Measurements from ENCODE around the gene ANKRD66. TPM values are rescaled to one million over a fixed set of nuclear protein-coding genes. Genes with fewer than 3 reads are reported as not detected.

The ANKRD66 gene
- total and polyA plus RNA-seq, 4 donors, result not detected

GRCh38 chr6:46808806-46809205 is 62.1 kb downstream of the ANKRD66 start:
- 61% methylated on average over 1 of the region's 1 CpG for WGBS
- Histone ChIP-seq H3K9me3 (ENCODE audit: control insufficient read depth in 4 of 4, low read length in 3 of 4) (no peaks in the 10 kb centered on the region), H3K4me3 (ENCODE audit: low read depth in 1 of 3, low read length in 3 of 3) (no peak overlapping the region), H3K4me1 (ENCODE audit: control insufficient read depth in 4 of 4, insufficient read depth in 4 of 4, low read length in 3 of 4) (no peaks in the 10 kb centered on the region), H3K27me3 (ENCODE audit: control insufficient read depth in 4 of 4, insufficient read depth in 4 of 4, low read length in 3 of 4) (peaks cover 0 to 4% (median 2%) of the 10 kb centered on the region in 4 donors), H3K36me3 (ENCODE audit: control insufficient read depth in 4 of 4, insufficient read depth in 3 of 4, low read depth in 1 of 4, low read length in 3 of 4) (no peaks in the 10 kb centered on the region), H3K27ac (ENCODE audit: low read depth in 1 of 2, low read length in 2 of 2) (no peak overlapping the region), H3K9ac (ENCODE audit: low read depth in 1 of 2, low read length in 2 of 2) (no peak overlapping the region)
- TF ChIP-seq, protein P1, sequence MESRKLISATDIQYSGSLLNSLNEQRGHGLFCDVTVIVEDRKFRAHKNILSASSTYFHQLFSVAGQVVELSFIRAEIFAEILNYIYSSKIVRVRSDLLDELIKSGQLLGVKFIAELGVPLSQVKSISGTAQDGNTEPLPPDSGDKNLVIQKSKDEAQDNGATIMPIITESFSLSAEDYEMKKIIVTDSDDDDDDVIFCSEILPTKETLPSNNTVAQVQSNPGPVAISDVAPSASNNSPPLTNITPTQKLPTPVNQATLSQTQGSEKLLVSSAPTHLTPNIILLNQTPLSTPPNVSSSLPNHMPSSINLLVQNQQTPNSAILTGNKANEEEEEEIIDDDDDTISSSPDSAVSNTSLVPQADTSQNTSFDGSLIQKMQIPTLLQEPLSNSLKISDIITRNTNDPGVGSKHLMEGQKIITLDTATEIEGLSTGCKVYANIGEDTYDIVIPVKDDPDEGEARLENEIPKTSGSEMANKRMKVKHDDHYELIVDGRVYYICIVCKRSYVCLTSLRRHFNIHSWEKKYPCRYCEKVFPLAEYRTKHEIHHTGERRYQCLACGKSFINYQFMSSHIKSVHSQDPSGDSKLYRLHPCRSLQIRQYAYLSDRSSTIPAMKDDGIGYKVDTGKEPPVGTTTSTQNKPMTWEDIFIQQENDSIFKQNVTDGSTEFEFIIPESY (IDR thresholded peaks at IDR 0.05), result no peak
- TF ChIP-seq NR2F2 (IDR thresholded peaks at IDR 0.05) (no peak), HNF4A (conservative IDR thresholded peaks at IDR 0.05) (no peak), YY1 (IDR thresholded peaks at IDR 0.05) (no peak), FOXA2 (IDR thresholded peaks at IDR 0.05) (no peak), CTCF (IDR thresholded peaks at IDR 0.05; ENCODE audit: low read depth, low read length, missing input control) (no peak), FOXA1 (IDR thresholded peaks at IDR 0.05) (no peak), RAD21 (IDR thresholded peaks at IDR 0.05) (no peak)
- DNase-seq (ENCODE audit: low spot score), result no peak

Other genes starting within 250 kb of the ANKRD66 start
- gene CYP39A1, start 94.1 kb upstream of the ANKRD66 start, total RNA-seq, result 10 to 100 TPM; 10.8 to 18.3 TPM
- gene CYP39A1, start 94.1 kb upstream of the ANKRD66 start, polyA plus RNA-seq, result 10 to 100 TPM; 12.0 to 29.8 TPM
- gene SLC25A27, start 94.0 kb upstream of the ANKRD66 start, total RNA-seq, result 10 to 100 TPM in 1 of 2 donors, 1 to 10 TPM in 1; 4.8 to 24.2 TPM
- gene SLC25A27, start 94.0 kb upstream of the ANKRD66 start, polyA plus RNA-seq, result 1 to 10 TPM; 2.5 to 5.0 TPM
- 1 to 10 TPM in 1 of 2 donors, under 1 TPM in 1; 0.09 to 2.0 TPM for gene TDRD6, start 59.0 kb upstream of the ANKRD66 start, total RNA-seq
- gene TDRD6, start 59.0 kb upstream of the ANKRD66 start, polyA plus RNA-seq, result under 1 TPM; 0.07 to 0.97 TPM
- 10 to 100 TPM in 1 of 2 donors, under 1 TPM in 1; 0.84 to 24.7 TPM for gene PLA2G7, start 11.6 kb upstream of the ANKRD66 start, total RNA-seq
- gene PLA2G7, start 11.6 kb upstream of the ANKRD66 start, polyA plus RNA-seq, result 1 to 10 TPM in 1 of 2 donors, under 1 TPM in 1; 0.35 to 1.8 TPM
- gene MEP1A, start 46.5 kb downstream of the ANKRD66 start, total RNA-seq, result 1 to 10 TPM in 1 of 2 donors, not detected in 1; 1.8 TPM
- gene MEP1A, start 46.5 kb downstream of the ANKRD66 start, polyA plus RNA-seq, result under 1 TPM; 0.01 to 0.08 TPM
- gene ADGRF5, start 175.0 kb downstream of the ANKRD66 start, total RNA-seq, result 10 to 100 TPM in 1 of 2 donors, 1 to 10 TPM in 1; 4.9 to 19.9 TPM
- gene ADGRF5, start 175.0 kb downstream of the ANKRD66 start, polyA plus RNA-seq, result 1 to 10 TPM; 7.4 to 7.5 TPM